Activated CD8-positive, alpha-beta memory T cell treated with anti-CD3 and anti-CD28 coated beads, Interleukin-2, amount 10 ng/mL, durations not matched to agents 7 days and 5 days (primary cell): ENCODE data around the gene MYO15B. TPM values are rescaled to one million over a fixed set of nuclear protein-coding genes. Genes with fewer than 3 reads are reported as not detected.
"Not testable (repeated sequence)": the region's sequence is repeated elsewhere in the genome, so short reads cannot be mapped to it uniquely, and the experiment has no call there.

Experiments used
- ATAC-seq: fragments of 150-1000 bp; cut with Tn5 transposase; one replicate; pipeline ENCODE4 v1.10.0; 2021; ENCODE audit warnings: moderate library complexity
- CTCF ChIA-PET: fragments of 350-600 bp; sonication (Branson Sonifier 250); formaldehyde crosslinking; loops from one replicate; lab custom pipeline; 2021; ENCODE audit warnings: antibody characterized with exemption; lab: Charles Lee
- DNase-seq: peaks from one replicate; pipeline ENCODE4 v3.0.0-alpha.2; 2020
- H3K27ac Mint-ChIP-seq: one replicate; pipeline ENCODE4 v1.8.0; 2021; ENCODE audit warnings: mild to moderate bottlenecking, mixed read lengths
- H3K27me3 Mint-ChIP-seq: one replicate; pipeline ENCODE4 v1.8.0; 2021; ENCODE audit warnings: mixed read lengths
- H3K36me3 Mint-ChIP-seq: one replicate; pipeline ENCODE4 v1.8.0; 2021; ENCODE audit warnings: mild to moderate bottlenecking, mixed read lengths
- H3K4me1 Mint-ChIP-seq: one replicate; pipeline ENCODE4 v1.8.0; 2021; ENCODE audit warnings: mixed read lengths
- H3K4me3 Mint-ChIP-seq: one replicate; pipeline ENCODE4 v1.8.0; 2021; ENCODE audit warnings: mild to moderate bottlenecking, moderate library complexity, mixed read lengths
- H3K9me3 Mint-ChIP-seq: one replicate; pipeline ENCODE4 v1.8.0; 2022; ENCODE audit warnings: low read depth, mixed read lengths
- total RNA-seq, 2 experiments: library from RNA; stranded (reverse); gene quantifications; one replicate each; pipeline ENCODE4 v1.2.3, GENCODE V29; 2021

MYO15B gene
- total RNA-seq, 2 experiments from 2014 or later = 12.4 to 25.6 TPM

DNA sequence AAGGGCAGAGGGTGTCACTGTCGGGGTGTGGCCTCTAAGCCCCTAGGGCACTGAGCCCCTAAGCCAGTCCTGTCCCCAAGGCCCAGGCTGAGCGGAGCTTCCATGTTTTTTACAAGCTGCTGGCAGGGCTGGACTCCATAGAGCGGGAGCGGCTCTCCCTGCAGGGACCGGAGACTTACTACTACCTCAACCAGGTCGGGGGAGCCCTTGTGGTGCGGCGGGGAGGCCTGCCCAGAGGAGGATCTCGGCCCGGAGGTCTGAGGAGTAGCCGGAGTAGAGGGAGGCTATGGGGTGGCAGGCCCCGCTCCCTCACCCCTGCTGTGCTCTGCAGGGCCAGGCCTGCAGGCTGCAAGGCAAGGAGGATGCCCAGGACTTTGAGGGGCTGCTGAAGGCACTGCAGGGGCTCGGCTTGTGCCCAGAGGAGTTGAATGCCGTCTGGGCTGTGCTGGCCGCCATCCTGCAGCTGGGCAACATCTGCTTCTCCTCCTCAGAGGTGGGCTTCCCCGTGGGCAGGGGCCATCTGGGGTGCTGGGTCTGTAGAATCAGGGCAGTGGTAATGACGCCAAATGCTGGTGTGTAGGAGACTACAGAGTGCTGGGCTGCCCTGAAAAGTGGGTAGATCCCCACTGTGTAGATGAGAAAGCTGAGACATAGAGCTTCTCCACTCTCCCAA lies 4.9 kb downstream of the MYO15B start:
- CTCF ChIA-PET = interaction anchor here (1.0 to 6.3 kb wide), 3 partner anchors 8 to 161 kb away, joined by 4 to 47 read pairs (median 4); no protein-coding TSS in a partner anchor
- no peak overlapping the region for H3K4me3 Mint-ChIP-seq
- no peak for ATAC-seq
- H3K27ac Mint-ChIP-seq = no peak overlapping the region
- no peak for DNase-seq
- no peaks in the 10 kb centered on the region for H3K9me3 Mint-ChIP-seq
- no peaks in the 10 kb centered on the region for H3K36me3 Mint-ChIP-seq
- H3K4me1 Mint-ChIP-seq = peaks cover 9% of the 10 kb centered on the region
- H3K27me3 Mint-ChIP-seq = peaks cover 3% of the 10 kb centered on the region

DNA sequence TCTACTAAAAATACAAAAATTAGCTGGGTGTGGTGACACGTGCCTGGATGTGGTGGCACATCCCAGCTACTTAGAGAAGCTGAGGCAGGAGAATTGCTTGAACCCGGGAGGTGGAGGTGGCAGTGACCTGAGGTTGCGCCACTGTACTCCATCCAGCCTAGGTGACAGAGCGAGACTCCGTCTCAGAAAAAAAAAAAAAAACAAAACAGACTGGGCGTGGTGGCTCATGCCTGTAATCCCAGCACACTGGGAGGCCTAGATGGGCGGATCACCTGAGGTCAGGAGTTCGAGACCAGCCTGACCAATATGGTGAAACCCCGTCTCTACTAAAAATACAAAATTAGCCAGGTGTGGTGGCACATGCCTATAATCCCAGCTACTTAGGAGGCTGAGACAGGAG lies 5.8 kb downstream of the MYO15B start:
- H3K4me3 Mint-ChIP-seq, H3K27ac Mint-ChIP-seq, ATAC-seq, H3K4me1 Mint-ChIP-seq, DNase-seq, H3K9me3 Mint-ChIP-seq, H3K36me3 Mint-ChIP-seq, H3K27me3 Mint-ChIP-seq: not testable (repeated sequence)
- CTCF ChIA-PET = interaction anchor here (0.7 to 6.3 kb wide), 6 partner anchors 7 to 637 kb away, joined by 3 to 47 read pairs (median 4); no protein-coding TSS in a partner anchor

DNA sequence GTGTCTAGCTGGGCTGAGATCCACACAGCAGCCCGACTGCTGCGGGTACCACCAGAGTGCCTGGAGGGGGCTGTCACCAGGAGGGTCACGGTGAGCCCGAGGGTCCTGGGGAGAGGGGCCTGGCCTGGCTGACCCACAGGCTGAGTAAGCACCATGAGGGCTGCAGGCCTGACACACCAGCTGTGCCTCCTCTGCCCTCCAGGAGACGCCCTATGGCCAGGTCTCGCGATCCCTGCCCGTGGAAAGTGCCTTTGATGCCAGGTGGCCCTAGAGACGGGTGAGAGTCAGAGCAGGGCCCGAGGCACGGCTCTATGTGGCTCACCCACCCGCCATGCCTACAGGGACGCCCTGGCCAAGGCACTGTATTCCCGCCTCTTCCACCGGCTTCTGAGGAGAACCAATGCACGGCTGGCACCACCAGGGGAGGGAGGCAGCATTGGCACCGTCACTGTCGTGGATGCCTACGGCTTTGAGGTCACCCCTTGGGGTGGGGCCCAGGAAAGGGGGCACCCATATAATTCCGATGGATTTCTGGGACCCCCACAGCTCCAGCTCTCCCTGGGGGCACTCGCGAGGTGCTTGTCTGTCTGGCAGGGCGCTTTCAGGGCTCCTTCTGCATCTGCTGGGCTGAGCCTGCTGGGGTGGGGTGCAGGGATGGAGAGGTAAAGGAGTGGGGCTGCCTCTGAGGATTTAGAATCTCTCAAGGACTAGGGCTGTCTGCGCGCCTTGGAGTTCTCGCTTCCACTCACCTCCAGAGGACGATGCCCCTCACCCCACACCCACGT lies 7.1 kb downstream of the MYO15B start:
- CTCF ChIA-PET = interaction anchor here (0.6 to 1.0 kb wide), 2 partner anchors 91 to 155 kb away, joined by 3 to 4 read pairs; no protein-coding TSS in a partner anchor
- no peak overlapping the region for H3K27ac Mint-ChIP-seq
- H3K36me3 Mint-ChIP-seq = no peaks in the 10 kb centered on the region
- ATAC-seq = no peak
- no peak overlapping the region for H3K4me3 Mint-ChIP-seq
- no peak for DNase-seq
- H3K27me3 Mint-ChIP-seq = no peaks in the 10 kb centered on the region
- no peaks in the 10 kb centered on the region for H3K9me3 Mint-ChIP-seq
- peaks cover 9% of the 10 kb centered on the region for H3K4me1 Mint-ChIP-seq

DNA sequence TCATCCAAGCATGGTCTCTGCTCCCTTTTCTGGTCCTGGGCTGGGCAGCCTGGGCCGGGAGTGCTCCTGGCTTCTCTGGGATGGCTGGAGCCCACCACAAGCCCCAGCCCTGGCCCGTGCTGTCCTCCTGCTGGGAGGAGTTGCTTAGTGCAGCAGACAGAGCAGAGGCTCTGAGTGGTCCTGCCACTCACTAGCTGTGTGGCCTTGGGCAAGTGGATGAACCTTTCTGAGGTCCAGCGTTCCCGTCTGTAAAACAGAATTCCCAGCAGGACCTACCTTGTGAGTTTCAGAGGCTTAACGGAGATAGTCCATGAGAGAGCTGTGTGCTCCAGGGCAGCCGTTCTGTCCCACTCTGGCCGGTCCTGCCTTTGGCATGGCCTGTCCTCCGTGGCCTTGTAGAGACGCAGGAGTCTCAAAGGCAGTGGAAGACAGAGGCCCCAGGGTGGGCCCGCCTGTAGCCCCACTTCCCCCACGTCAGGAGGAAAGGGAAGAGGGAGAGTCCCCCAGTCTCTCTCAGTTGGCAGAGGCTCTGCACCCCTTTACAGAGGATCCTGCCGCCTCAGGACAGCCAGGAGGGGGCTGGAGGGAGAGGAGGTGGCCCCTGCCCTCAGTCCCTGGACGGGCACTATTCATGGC lies 7.8 kb downstream of the MYO15B start:
- no peaks in the 10 kb centered on the region for H3K27me3 Mint-ChIP-seq
- H3K4me3 Mint-ChIP-seq = no peak overlapping the region
- no peaks in the 10 kb centered on the region for H3K9me3 Mint-ChIP-seq
- H3K36me3 Mint-ChIP-seq = no peaks in the 10 kb centered on the region
- H3K27ac Mint-ChIP-seq = no peak overlapping the region
- peaks cover 6% of the 10 kb centered on the region for H3K4me1 Mint-ChIP-seq
- ATAC-seq (no peak), DNase-seq (no peak)
- CTCF ChIA-PET = no interaction called here

DNA sequence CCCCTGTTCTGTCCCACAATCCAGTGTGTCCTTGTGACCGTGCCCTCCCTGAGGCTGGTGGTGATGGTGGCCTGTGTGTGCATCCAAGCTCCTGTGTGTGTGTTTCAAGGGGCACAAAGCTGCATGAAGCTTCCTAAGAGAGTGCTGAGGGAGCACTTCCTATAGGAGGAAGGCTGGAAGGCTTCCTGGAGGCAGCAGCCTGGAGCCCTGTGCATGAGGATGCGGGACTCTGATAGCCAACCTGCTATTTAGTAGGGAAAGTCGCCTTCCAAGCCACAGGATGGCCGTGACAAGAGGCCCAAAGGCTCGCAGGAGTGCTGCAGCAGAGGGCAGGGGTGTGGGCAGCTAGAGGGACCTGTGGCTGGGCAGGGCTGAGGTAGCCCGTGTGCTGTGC lies 8.3 kb downstream of the MYO15B start:
- ATAC-seq = no peak

DNA sequence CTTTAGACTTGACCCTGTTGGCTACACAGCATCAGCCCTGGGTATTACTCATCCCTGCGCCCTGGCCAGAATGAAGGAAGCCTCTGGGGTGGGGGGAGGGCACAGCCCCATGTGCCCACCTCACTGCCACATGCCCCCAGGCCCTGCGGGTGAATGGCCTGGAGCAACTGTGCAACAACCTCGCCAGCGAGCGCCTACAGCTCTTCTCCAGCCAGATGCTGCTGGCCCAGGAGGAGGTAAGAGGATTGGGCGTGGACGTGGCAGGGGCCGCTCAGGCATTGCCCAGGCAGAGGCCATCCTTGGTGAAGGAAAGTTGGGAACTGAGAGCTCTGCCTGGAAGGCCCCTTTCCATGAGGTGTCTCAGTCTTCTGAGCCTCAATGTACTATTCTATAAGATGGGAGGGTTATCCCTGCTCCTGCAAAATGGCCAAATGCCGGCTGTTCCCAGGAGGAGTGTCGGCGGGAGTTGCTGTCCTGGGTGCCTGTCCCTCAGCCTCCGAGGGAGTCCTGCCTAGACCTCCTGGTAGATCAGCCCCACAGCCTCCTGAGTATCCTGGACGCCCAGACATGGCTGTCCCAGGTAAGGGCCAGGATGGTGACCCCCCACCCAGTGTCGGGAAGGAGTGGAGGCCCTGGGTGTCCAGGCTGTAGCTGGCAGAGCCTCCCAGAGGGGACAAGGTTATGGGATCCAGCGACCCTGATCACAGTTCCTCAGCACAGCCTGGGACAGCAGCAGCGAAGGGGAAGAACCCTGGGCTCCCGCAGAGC lies 8.9 kb downstream of the MYO15B start:
- Mint-ChIP-seq H3K4me3 (no peak overlapping the region), H3K27me3 (no peaks in the 10 kb centered on the region), H3K4me1 (no peaks in the 10 kb centered on the region), H3K36me3 (no peaks in the 10 kb centered on the region), H3K27ac (no peak overlapping the region), H3K9me3 (no peaks in the 10 kb centered on the region)
- no peak for DNase-seq
- CTCF ChIA-PET = no interaction called here
- no peak for ATAC-seq

More for the DNA sequence above, 8.3 kb downstream of the MYO15B start:
- Mint-ChIP-seq H3K4me1 (peaks cover 2% of the 10 kb centered on the region), H3K27ac (no peak overlapping the region), H3K9me3 (no peaks in the 10 kb centered on the region), H3K36me3 (no peaks in the 10 kb centered on the region), H3K4me3 (no peak overlapping the region), H3K27me3 (no peaks in the 10 kb centered on the region)
- CTCF ChIA-PET = no interaction called here
- DNase-seq = no peak

DNA sequence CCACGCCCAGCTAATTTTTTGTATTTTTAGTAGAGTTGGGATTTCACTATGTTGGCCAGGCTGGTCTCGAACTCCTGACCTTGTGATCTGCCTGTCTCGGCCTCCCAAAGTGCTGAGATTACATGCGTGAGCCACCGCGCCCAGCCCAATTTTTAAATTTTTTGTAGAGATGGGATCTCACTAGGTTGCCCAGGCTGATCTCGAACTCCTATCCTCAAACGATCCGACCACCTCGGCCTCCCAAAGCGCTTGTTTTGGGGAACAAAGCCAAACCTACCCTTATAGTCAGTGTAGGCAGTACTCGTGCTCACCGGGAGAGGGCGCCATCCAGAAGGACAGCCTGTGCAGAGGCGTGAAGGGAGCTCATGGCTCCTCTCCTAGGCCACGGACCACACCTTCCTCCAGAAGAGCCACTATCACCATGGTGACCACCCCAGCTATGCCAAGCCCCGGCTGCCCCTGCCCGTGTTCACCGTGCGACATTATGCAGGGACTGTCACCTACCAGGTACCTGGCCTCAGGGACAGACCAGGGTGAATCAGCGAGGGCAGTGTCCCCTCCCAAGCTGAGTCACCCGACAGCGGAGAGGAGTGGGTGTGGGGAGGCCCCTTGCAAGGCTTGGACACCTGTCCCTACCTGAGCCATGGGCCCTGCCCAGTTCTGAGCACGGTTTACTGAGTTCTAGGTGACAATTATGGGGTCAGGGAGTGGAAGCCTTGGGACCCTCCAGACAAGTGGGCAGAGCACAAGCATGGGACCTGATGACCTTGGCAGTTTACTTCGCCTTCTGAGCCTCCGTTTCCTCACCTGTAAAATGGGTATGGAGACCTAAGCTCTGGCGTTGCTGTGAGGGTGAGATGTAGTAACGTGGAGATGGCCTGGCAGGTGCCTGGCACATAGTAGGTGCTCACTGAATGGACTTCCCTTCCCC lies 13.7 kb downstream of the MYO15B start:
- Mint-ChIP-seq H3K36me3 (no peaks in the 10 kb centered on the region), H3K4me1 (no peaks in the 10 kb centered on the region), H3K27ac (no peak overlapping the region), H3K27me3 (no peaks in the 10 kb centered on the region), H3K4me3 (no peak overlapping the region), H3K9me3 (no peaks in the 10 kb centered on the region)
- DNase-seq (peak; percentile 79), ATAC-seq (peak; percentile 83)
- CTCF ChIA-PET = interaction anchor here (0.5 to 6.6 kb wide), 34 partner anchors 8 to 602 kb away, joined by 3 to 73 read pairs (median 4); partner anchors contain the start of genes LLGL2, MYO15B, SMIM5 and TSEN54

DNA sequence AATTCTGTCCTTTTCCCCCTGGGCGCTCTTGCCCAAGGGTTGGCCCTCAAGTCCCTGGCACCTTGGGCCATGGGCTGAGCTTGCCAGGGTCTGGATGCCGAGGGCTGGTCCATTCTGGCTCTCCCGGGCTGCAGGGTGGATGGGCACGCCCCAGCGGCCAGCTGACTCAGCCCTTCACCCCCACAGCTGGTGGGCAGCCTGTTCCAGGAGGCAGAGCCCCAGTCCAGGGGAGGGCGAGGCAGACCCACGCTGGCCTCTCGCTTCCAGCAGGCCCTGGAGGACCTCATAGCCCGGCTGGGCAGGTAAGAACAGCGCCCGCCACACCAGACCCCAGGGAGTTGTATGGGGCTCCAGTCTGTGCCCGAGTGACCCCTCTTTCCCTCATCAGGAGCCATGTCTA lies 15.0 kb downstream of the MYO15B start:
- Mint-ChIP-seq H3K4me3 (no peak overlapping the region), H3K27ac (no peak overlapping the region), H3K4me1 (peaks cover 5% of the 10 kb centered on the region), H3K27me3 (no peaks in the 10 kb centered on the region), H3K9me3 (no peaks in the 10 kb centered on the region), H3K36me3 (no peaks in the 10 kb centered on the region)
- CTCF ChIA-PET = interaction anchor here (1.1 to 6.6 kb wide), 4 partner anchors 12 to 151 kb away, joined by 5 to 73 read pairs (median 32); partner anchors contain the start of genes MYO15B and SMIM5
- ATAC-seq = no peak
- DNase-seq = no peak

DNA sequence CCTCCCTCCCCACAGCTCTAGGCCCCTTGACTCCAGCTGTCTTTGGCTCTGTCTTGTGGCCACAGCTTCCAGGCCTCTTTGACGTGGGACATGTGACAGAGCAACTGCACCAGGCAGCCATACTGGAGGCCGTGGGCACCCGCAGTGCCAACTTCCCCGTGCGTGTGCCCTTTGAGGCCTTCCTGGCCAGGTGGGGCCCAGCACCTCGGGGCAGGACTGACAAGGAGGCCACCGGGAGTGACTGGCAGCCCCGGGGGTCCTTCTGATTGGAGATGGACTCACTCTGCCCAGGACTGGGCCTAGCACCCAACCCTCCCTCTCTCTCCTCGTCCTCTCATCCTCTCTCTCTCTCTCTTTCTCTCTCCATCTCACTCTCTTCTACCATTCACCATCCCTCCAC lies 15.5 kb downstream of the MYO15B start:
- ATAC-seq (no peak), DNase-seq (no peak)
- CTCF ChIA-PET = interaction anchor here (1.1 to 6.6 kb wide), 3 partner anchors 12 to 146 kb away, joined by 5 to 73 read pairs (median 47); partner anchors contain the start of genes MYO15B and SMIM5
- H3K36me3 Mint-ChIP-seq = no peaks in the 10 kb centered on the region
- H3K27me3 Mint-ChIP-seq = no peaks in the 10 kb centered on the region
- H3K4me3 Mint-ChIP-seq = no peak overlapping the region
- peaks cover 5% of the 10 kb centered on the region for H3K4me1 Mint-ChIP-seq
- H3K9me3 Mint-ChIP-seq = no peaks in the 10 kb centered on the region
- H3K27ac Mint-ChIP-seq = no peak overlapping the region

DNA sequence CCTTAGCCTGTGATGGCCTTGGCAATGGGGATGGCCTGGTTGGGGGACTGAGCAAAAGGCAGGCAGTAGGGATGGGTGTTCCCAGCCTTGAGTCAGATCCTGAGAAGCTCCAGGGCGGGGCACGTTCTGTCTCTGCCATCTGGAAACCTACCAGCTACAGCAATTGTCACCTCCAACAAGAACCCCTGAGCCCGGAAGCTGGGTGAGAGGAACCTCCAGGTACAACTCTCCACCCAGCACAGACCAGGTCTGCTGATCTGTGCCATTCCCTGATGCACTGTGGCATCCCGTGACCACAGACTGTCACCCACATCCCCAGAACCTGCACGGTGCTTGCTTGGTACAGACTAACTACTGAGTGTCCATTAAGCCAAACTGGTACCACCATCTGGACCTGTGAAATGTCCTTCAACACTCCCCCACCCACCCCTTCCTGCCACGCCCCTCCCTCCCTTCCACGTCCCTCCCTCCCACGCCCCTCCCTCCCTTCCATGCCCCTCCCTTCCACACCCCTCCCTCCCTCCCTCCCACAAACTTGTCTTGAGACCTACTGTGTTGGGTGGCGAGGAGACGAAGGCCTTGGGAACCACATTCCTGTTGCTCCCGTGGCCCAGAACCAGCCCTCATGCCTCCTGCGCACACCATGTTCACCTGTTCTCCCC lies 16.6 kb downstream of the MYO15B start:
- Mint-ChIP-seq H3K27ac (no peak overlapping the region), H3K27me3 (no peaks in the 10 kb centered on the region), H3K9me3 (no peaks in the 10 kb centered on the region), H3K4me1 (peaks cover 5% of the 10 kb centered on the region), H3K36me3 (no peaks in the 10 kb centered on the region), H3K4me3 (no peak overlapping the region)
- CTCF ChIA-PET = interaction anchor here (1.2 to 6.6 kb wide), 3 partner anchors 14 to 145 kb away, joined by 5 to 73 read pairs (median 14); partner anchors contain the start of gene SMIM5
- ATAC-seq = no peak
- no peak for DNase-seq

DNA sequence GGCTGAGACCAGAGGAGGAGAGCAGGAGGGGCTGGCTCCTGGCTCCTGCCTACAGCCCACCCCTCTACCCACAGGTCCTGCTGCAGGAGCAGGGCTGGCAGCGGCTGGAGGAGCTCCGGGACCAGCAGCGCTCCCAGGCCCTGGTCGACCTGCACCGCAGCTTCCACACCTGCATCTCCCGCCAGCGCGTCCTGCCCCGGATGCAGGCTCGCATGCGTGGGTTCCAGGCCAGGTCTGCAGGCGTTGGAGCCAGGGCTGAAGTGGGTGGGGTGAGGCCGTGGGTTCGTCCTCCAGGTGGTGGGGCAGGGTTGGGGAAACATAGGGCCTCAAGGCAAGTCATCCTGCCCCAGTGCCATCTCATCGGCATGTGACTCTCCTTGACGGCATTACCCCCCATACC lies 18.2 kb downstream of the MYO15B start:
- DNase-seq (no peak), ATAC-seq (no peak)
- H3K9me3 Mint-ChIP-seq = no peaks in the 10 kb centered on the region
- H3K27me3 Mint-ChIP-seq = no peaks in the 10 kb centered on the region
- peaks cover 5% of the 10 kb centered on the region for H3K4me1 Mint-ChIP-seq
- CTCF ChIA-PET = interaction anchor here (2.4 kb wide), 1 partner anchor 27 kb away, joined by 14 read pairs; the partner anchor contains the start of gene SMIM5
- no peaks in the 10 kb centered on the region for H3K36me3 Mint-ChIP-seq
- no peak overlapping the region for H3K27ac Mint-ChIP-seq
- H3K4me3 Mint-ChIP-seq = no peak overlapping the region
